Measurements from ENCODE around the gene NR3C1. TPM values are rescaled to one million over a fixed set of nuclear protein-coding genes. Genes with fewer than 3 reads are reported as not detected.
A peak's percentile ranks its signal among the peaks of the same experiment; 100 is the strongest.

NR3C1 gene
- total RNA-seq, 1 donor = 168 TPM

DNA sequence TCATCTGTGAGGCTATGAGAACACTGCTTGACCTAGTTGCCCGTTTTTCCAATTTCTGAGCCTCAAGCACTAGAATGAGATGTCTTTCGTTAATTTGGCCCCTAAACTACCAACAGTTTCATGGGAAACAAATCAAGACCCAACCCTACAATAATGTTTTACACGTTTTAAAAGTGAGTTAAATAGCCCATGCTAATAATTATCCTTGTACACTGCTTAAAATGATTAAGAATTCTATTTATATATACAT is 2.3 kb upstream of the NR3C1 start:
- peaks cover 21% of the 10 kb centered on the region for H3K4me1 ChIP-seq (ENCODE audit: insufficient read depth, low read length)
- no peaks in the 10 kb centered on the region for H3K9me3 ChIP-seq (ENCODE audit: low read depth, low read length)
- H3K4me3 ChIP-seq (ENCODE audit: low read length) = peak overlapping the region; percentile 77
- no peaks in the 10 kb centered on the region for H3K27me3 ChIP-seq (ENCODE audit: insufficient read depth, low read length)

- Histone ChIP-seq H3K4me1 (ENCODE audit: insufficient read depth, low read length) (peaks cover 26% of the 10 kb centered on the region), H3K27me3 (ENCODE audit: insufficient read depth, low read length) (no peaks in the 10 kb centered on the region), H3K4me3 (ENCODE audit: low read length) (peak overlapping the region; percentile 77), H3K9me3 (ENCODE audit: low read depth, low read length) (no peaks in the 10 kb centered on the region)
Measured at GRCh38 chr5:143405063-143405848, 1.8 kb upstream of the NR3C1 start.

- Histone ChIP-seq H3K4me1 (ENCODE audit: insufficient read depth, low read length) (peaks cover 33% of the 10 kb centered on the region), H3K27me3 (ENCODE audit: insufficient read depth, low read length) (no peaks in the 10 kb centered on the region), H3K4me3 (ENCODE audit: low read length) (peak overlapping the region; percentile 90), H3K9me3 (ENCODE audit: low read depth, low read length) (no peaks in the 10 kb centered on the region)
Measured at GRCh38 chr5:143404416-143405062, 1.1 kb upstream of the NR3C1 start.

GRCh38 chr5:143403334-143403592 is 223 bp downstream of the NR3C1 start:
- Histone ChIP-seq H3K9me3 (ENCODE audit: low read depth, low read length) (no peaks in the 10 kb centered on the region), H3K4me1 (ENCODE audit: insufficient read depth, low read length) (peaks cover 41% of the 10 kb centered on the region), H3K4me3 (ENCODE audit: low read length) (peak overlapping the region; percentile 90), H3K27me3 (ENCODE audit: insufficient read depth, low read length) (no peaks in the 10 kb centered on the region)

GRCh38 chr5:143402553-143403333 is 743 bp downstream of the NR3C1 start:
- no peaks in the 10 kb centered on the region for H3K27me3 ChIP-seq (ENCODE audit: insufficient read depth, low read length)
- peaks cover 41% of the 10 kb centered on the region for H3K4me1 ChIP-seq (ENCODE audit: insufficient read depth, low read length)
- H3K9me3 ChIP-seq (ENCODE audit: low read depth, low read length) = no peaks in the 10 kb centered on the region
- H3K4me3 ChIP-seq (ENCODE audit: low read length) = peak overlapping the region; percentile 90

DNA sequence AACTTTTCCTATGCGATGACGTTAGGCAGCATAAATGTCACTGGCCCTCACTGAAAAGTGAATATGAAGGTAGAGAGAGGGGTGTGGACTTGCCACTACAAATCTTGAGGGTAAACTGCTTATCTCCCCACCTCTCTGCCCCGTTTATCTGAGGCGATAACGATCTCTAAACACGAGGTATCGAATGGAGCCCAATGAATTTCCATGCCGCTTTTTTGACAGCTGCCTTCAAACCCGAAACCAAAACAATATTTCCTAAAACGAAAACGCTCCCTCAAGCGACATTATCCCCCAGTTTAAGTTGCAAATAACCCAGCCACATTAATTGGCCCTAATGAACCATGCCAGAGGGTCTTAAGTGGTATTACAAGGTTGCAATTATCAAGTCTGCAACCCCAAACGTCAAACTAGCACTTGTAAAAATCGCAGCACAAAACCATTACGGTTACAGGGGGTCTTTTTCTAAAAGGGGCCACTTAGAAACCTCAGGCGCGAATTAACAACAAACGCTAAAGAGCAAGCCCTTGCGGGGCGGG is 1.4 kb downstream of the NR3C1 start:
- Histone ChIP-seq H3K4me3 (ENCODE audit: low read length) (peak overlapping the region; percentile 90), H3K9me3 (ENCODE audit: low read depth, low read length) (no peaks in the 10 kb centered on the region), H3K27me3 (ENCODE audit: insufficient read depth, low read length) (no peaks in the 10 kb centered on the region), H3K4me1 (ENCODE audit: insufficient read depth, low read length) (peaks cover 41% of the 10 kb centered on the region)

DNA sequence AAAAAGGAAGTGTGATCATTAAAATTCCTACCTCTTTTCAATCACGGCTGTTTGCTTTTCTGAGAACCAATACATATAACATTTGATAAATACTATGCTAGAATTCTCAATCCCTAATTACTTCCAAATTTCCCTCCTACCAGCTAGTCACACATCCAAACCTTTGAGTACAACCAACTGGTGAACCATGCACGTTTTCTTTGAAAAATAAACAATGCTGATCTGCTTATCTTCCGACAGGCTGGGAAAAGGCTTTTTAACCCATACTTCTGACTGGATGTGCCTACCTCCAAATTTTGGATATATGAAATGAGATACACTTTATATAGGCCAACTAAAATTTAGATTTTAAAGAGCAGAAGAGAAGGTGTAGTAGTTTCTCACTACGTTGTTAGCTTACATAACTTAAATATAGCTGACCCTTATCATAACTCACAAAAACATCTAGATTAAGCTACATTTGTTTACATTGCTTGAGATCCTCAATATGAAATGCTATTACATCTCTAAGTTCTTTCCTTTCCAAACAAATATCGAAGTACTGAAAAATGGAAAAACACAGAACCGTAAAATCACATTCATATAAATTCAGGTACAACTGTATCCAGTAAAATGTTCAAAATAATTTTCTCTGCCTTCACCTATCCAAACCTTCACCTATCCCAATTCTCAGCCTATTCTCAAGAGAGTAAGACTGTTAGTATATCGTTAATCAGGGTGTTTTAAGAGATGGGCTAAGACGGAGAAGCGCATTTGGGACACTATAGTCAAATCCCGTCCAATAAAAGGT is 2.1 kb downstream of the NR3C1 start:
- H3K4me1 ChIP-seq (ENCODE audit: insufficient read depth, low read length) = peaks cover 44% of the 10 kb centered on the region
- H3K27me3 ChIP-seq (ENCODE audit: insufficient read depth, low read length) = no peaks in the 10 kb centered on the region
- no peaks in the 10 kb centered on the region for H3K9me3 ChIP-seq (ENCODE audit: low read depth, low read length)
- H3K4me3 ChIP-seq (ENCODE audit: low read length) = peak overlapping the region; percentile 90

- H3K9me3 ChIP-seq (ENCODE audit: low read depth, low read length) = no peaks in the 10 kb centered on the region
- H3K27me3 ChIP-seq (ENCODE audit: insufficient read depth, low read length) = no peaks in the 10 kb centered on the region
- peaks cover 45% of the 10 kb centered on the region for H3K4me1 ChIP-seq (ENCODE audit: insufficient read depth, low read length)
- H3K4me3 ChIP-seq (ENCODE audit: low read length) = no peak overlapping the region
Measured at GRCh38 chr5:143400541-143401226, 2.8 kb downstream of the NR3C1 start.

GRCh38 chr5:143399616-143400540 is 3.6 kb downstream of the NR3C1 start:
- Histone ChIP-seq H3K9me3 (ENCODE audit: low read depth, low read length) (no peaks in the 10 kb centered on the region), H3K27me3 (ENCODE audit: insufficient read depth, low read length) (no peaks in the 10 kb centered on the region), H3K4me3 (ENCODE audit: low read length) (no peak overlapping the region), H3K4me1 (ENCODE audit: insufficient read depth, low read length) (peaks cover 46% of the 10 kb centered on the region)

GRCh38 chr5:143398451-143399237 is 4.8 kb downstream of the NR3C1 start:
- peaks cover 47% of the 10 kb centered on the region for H3K4me1 ChIP-seq (ENCODE audit: insufficient read depth, low read length)
- H3K27me3 ChIP-seq (ENCODE audit: insufficient read depth, low read length) = no peaks in the 10 kb centered on the region
- H3K9me3 ChIP-seq (ENCODE audit: low read depth, low read length) = no peaks in the 10 kb centered on the region
- peak overlapping the region; percentile 10 for H3K4me3 ChIP-seq (ENCODE audit: low read length)

- Histone ChIP-seq H3K4me3 (ENCODE audit: low read length) (no peak overlapping the region), H3K9me3 (ENCODE audit: low read depth, low read length) (no peaks in the 10 kb centered on the region), H3K4me1 (ENCODE audit: insufficient read depth, low read length) (peaks cover 47% of the 10 kb centered on the region), H3K27me3 (ENCODE audit: insufficient read depth, low read length) (no peaks in the 10 kb centered on the region)
Measured at GRCh38 chr5:143398053-143398355, 5.5 kb downstream of the NR3C1 start.

GRCh38 chr5:143397302-143398052 is 6.0 kb downstream of the NR3C1 start:
- Histone ChIP-seq H3K27me3 (ENCODE audit: insufficient read depth, low read length) (no peaks in the 10 kb centered on the region), H3K9me3 (ENCODE audit: low read depth, low read length) (no peaks in the 10 kb centered on the region), H3K4me3 (ENCODE audit: low read length) (no peak overlapping the region), H3K4me1 (ENCODE audit: insufficient read depth, low read length) (peaks cover 47% of the 10 kb centered on the region)

Measured in mononuclear cell (primary cell).